ENCODE results near the gene TMEM51. TPM values are rescaled to one million over a fixed set of nuclear protein-coding genes. Genes with fewer than 3 reads are reported as not detected.
"Not testable (repeated sequence)": the region's sequence is repeated elsewhere in the genome, so short reads cannot be mapped to it uniquely, and the experiment has no call there.

TMEM51 gene
- total and polyA plus RNA-seq, 5 donors from 2014 or later, result not detected

GRCh38 chr1:15170071-15170470, 16.5 kb downstream of the TMEM51 start:
- no peaks in the 10 kb centered on the region for H3K9me3 Mint-ChIP-seq
- no peak overlapping the region for H3K4me3 Mint-ChIP-seq
- no peak overlapping the region for H3K27ac ChIP-seq (ENCODE audit: insufficient read depth, low read length, poor library complexity, severe bottlenecking)
- H3K36me3 ChIP-seq (ENCODE audit: control insufficient read depth, insufficient read depth, low read length), result no peaks in the 10 kb centered on the region
- no peaks in the 10 kb centered on the region for H3K9me3 ChIP-seq (ENCODE audit: control insufficient read depth in 2 of 2, low read length in 2 of 2)
- H3K27me3 ChIP-seq (ENCODE audit: control insufficient read depth, insufficient read depth, low read length), result peaks cover 2% of the 10 kb centered on the region
- no peak overlapping the region for H3K4me3 ChIP-seq (ENCODE audit: low read depth, low read length)
- H3K27me3 Mint-ChIP-seq, result peaks cover 14% of the 10 kb centered on the region
- H3K4me1 Mint-ChIP-seq, result no peaks in the 10 kb centered on the region
- H3K4me1 ChIP-seq (ENCODE audit: control insufficient read depth, insufficient read depth, low read length, poor library complexity, severe bottlenecking), result no peaks in the 10 kb centered on the region
- DNase-seq (no peak), ATAC-seq (ENCODE audit: low read depth in 2 of 2) (no peak)
- H3K36me3 Mint-ChIP-seq, result no peaks in the 10 kb centered on the region
- H3K27ac Mint-ChIP-seq, result no peak overlapping the region

- peaks cover 2% of the 10 kb centered on the region for H3K27me3 ChIP-seq (ENCODE audit: control insufficient read depth, insufficient read depth, low read length)
- peaks cover 14% of the 10 kb centered on the region for H3K27me3 Mint-ChIP-seq
- no peaks in the 10 kb centered on the region for H3K9me3 Mint-ChIP-seq
- H3K9me3 ChIP-seq (ENCODE audit: control insufficient read depth in 2 of 2, low read length in 2 of 2), result no peaks in the 10 kb centered on the region
- H3K36me3 Mint-ChIP-seq, result no peaks in the 10 kb centered on the region
- H3K27ac Mint-ChIP-seq, result no peak overlapping the region
- H3K4me1 Mint-ChIP-seq, result no peaks in the 10 kb centered on the region
- no peak overlapping the region for H3K4me3 ChIP-seq (ENCODE audit: low read depth, low read length)
- no peaks in the 10 kb centered on the region for H3K4me1 ChIP-seq (ENCODE audit: control insufficient read depth, insufficient read depth, low read length, poor library complexity, severe bottlenecking)
- DNase-seq (no peak), ATAC-seq (ENCODE audit: low read depth in 2 of 2) (no peak)
- no peak overlapping the region for H3K27ac ChIP-seq (ENCODE audit: insufficient read depth, low read length, poor library complexity, severe bottlenecking)
- H3K4me3 Mint-ChIP-seq, result no peak overlapping the region
- no peaks in the 10 kb centered on the region for H3K36me3 ChIP-seq (ENCODE audit: control insufficient read depth, insufficient read depth, low read length)
Observed at GRCh38 chr1:15171271-15171908, 17.8 kb downstream of the TMEM51 start.

- ATAC-seq (ENCODE audit: low read depth in 2 of 2) (no peak), DNase-seq (no peak)
- no peaks in the 10 kb centered on the region for H3K36me3 ChIP-seq (ENCODE audit: control insufficient read depth, insufficient read depth, low read length)
- no peak overlapping the region for H3K27ac Mint-ChIP-seq
- no peaks in the 10 kb centered on the region for H3K36me3 Mint-ChIP-seq
- no peak overlapping the region for H3K4me3 Mint-ChIP-seq
- no peaks in the 10 kb centered on the region for H3K9me3 Mint-ChIP-seq
- no peaks in the 10 kb centered on the region for H3K4me1 Mint-ChIP-seq
- H3K4me3 ChIP-seq (ENCODE audit: low read depth, low read length), result no peak overlapping the region
- H3K27ac ChIP-seq (ENCODE audit: insufficient read depth, low read length, poor library complexity, severe bottlenecking), result no peak overlapping the region
- peaks cover 4% of the 10 kb centered on the region for H3K27me3 ChIP-seq (ENCODE audit: control insufficient read depth, insufficient read depth, low read length)
- H3K9me3 ChIP-seq (ENCODE audit: control insufficient read depth in 2 of 2, low read length in 2 of 2), result no peaks in the 10 kb centered on the region
- H3K27me3 Mint-ChIP-seq, result peaks cover 11% of the 10 kb centered on the region
- no peaks in the 10 kb centered on the region for H3K4me1 ChIP-seq (ENCODE audit: control insufficient read depth, insufficient read depth, low read length, poor library complexity, severe bottlenecking)
Observed at GRCh38 chr1:15172405-15173259, 19.1 kb downstream of the TMEM51 start.

DNA sequence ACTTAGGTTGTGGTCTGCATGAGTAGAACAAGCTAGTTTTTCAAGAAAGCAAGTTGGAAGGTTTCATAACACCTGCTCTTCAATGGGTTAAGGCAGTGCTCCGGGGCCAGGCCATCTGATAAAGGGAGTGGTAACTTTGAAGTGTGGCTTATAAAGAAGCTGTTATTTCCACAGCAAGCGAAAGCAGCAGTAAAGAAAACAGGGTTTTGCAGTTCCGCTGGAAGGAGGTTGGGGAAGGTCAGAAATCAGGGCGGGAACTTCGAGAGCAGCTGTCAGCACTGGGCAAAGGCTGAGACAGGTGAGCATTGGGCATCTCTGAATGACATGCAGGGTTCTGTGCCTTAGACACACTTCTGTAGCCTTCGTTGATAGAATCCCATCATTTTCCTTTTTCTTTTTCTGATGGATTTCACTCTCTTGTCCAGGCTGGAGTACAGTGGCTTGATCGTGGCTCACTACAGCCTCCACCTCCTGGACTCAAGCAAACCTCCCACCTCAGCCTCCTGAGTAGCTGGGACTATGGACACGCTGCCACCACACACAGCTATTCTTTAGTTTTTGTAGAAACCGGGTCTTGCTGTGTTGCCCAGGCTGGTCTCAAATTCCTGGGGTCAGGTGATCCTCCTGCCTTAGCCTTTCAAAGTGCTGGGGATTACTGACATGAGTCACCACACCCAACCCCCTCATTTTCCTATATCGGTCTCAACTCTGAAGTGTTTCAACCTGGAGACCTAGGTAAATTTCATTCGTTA, 20.5 kb downstream of the TMEM51 start:
- Mint-ChIP-seq H3K27ac (peak overlapping the region in 1 of 3 donors; percentile 62), H3K4me3 (no peak overlapping the region), H3K36me3 (no peaks in the 10 kb centered on the region), H3K4me1 (no peaks in the 10 kb centered on the region), H3K9me3 (no peaks in the 10 kb centered on the region), H3K27me3 (peaks cover 14% of the 10 kb centered on the region)
- Histone ChIP-seq H3K36me3 (ENCODE audit: control insufficient read depth, insufficient read depth, low read length) (no peaks in the 10 kb centered on the region), H3K9me3 (ENCODE audit: control insufficient read depth in 2 of 2, low read length in 2 of 2) (no peaks in the 10 kb centered on the region), H3K4me1 (ENCODE audit: control insufficient read depth, insufficient read depth, low read length, poor library complexity, severe bottlenecking) (no peaks in the 10 kb centered on the region), H3K27ac (ENCODE audit: insufficient read depth, low read length, poor library complexity, severe bottlenecking) (no peak overlapping the region), H3K4me3 (ENCODE audit: low read depth, low read length) (no peak overlapping the region), H3K27me3 (ENCODE audit: control insufficient read depth, insufficient read depth, low read length) (peaks cover 4% of the 10 kb centered on the region)
- ATAC-seq (ENCODE audit: low read depth in 2 of 2) (no peak), DNase-seq (no peak)

GRCh38 chr1:15174615-15174983, 21.1 kb downstream of the TMEM51 start:
- Mint-ChIP-seq H3K36me3 (no peaks in the 10 kb centered on the region), H3K27ac (no peak overlapping the region), H3K9me3 (no peaks in the 10 kb centered on the region), H3K4me3 (no peak overlapping the region), H3K4me1 (no peaks in the 10 kb centered on the region), H3K27me3 (peaks cover 11% of the 10 kb centered on the region)
- no peak overlapping the region for H3K27ac ChIP-seq (ENCODE audit: insufficient read depth, low read length, poor library complexity, severe bottlenecking)
- H3K9me3 ChIP-seq (ENCODE audit: control insufficient read depth in 2 of 2, low read length in 2 of 2), result no peaks in the 10 kb centered on the region
- H3K4me1 ChIP-seq (ENCODE audit: control insufficient read depth, insufficient read depth, low read length, poor library complexity, severe bottlenecking), result no peaks in the 10 kb centered on the region
- H3K36me3 ChIP-seq (ENCODE audit: control insufficient read depth, insufficient read depth, low read length), result no peaks in the 10 kb centered on the region
- no peak for DNase-seq
- H3K4me3 ChIP-seq (ENCODE audit: low read depth, low read length), result no peak overlapping the region
- ATAC-seq (ENCODE audit: low read depth in 2 of 2), result no peak
- peaks cover 7% of the 10 kb centered on the region for H3K27me3 ChIP-seq (ENCODE audit: control insufficient read depth, insufficient read depth, low read length)

DNA sequence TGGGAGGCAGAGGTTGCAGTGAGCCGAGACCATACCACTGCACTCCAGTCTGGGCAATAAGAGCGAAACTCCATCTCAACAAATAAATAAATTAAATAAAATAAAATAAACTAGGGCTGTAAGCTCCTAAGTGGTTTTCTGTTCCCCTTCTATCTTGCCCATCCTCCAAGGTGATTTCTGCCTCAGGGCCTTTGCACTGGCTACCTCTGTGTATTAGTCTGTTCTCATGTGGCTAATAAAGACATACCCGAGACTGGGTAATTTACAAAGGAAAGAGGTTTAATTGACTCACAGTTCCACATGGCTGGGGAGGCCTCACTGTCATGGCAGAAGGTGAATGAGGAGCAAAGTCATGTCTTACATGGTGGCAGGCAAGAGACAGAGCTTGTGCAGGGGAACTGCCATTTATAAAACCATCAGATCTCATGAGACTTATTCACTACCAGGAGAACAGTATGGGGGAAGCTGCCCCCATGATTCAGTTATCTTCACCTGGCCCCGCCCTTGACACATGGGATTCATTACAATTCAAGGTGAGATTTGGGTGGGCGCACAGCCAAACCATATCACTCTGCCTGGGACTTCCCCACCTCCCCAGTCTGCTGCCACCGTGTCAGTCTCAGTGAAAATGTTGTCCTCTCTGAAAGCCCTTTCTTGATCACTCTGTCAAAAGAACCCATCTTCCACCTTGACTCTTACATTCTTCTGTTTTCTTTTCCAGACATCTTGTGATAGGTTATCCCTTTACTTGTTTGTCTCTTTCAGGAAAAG, 22.0 kb downstream of the TMEM51 start:
- H3K36me3 Mint-ChIP-seq; H3K4me1 Mint-ChIP-seq; H3K4me1 ChIP-seq (ENCODE audit: control insufficient read depth, insufficient read depth, low read length, poor library complexity, severe bottlenecking); ATAC-seq (ENCODE audit: low read depth in 2 of 2); H3K27me3 ChIP-seq (ENCODE audit: control insufficient read depth, insufficient read depth, low read length); H3K4me3 Mint-ChIP-seq; H3K9me3 Mint-ChIP-seq; H3K4me3 ChIP-seq (ENCODE audit: low read depth, low read length); H3K9me3 ChIP-seq (ENCODE audit: control insufficient read depth in 2 of 2, low read length in 2 of 2); H3K36me3 ChIP-seq (ENCODE audit: control insufficient read depth, insufficient read depth, low read length); H3K27me3 Mint-ChIP-seq; H3K27ac ChIP-seq (ENCODE audit: insufficient read depth, low read length, poor library complexity, severe bottlenecking); DNase-seq: not testable (repeated sequence)
- peak overlapping the region in 1 of 3 donors; percentile 11 for H3K27ac Mint-ChIP-seq

DNA sequence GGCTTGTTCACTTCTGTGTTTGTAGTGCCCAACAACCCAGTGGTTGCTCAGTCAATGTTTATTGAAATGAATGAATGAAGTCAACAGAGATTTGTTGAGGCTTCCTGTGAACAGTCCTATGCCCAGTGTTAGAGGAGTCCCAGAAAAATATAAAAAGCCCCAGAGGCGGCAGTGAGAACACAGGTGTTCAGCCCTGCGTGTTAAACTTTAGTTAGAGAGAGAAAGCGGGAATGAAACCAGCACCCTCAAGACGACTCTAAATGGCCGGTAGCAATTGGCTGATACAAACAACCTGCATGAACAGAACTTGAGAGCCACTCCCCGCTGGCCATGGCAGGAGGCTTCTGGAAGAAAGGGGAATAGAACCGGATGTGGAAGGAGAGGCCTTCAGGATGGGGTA, 22.6 kb downstream of the TMEM51 start:
- no peak overlapping the region for H3K27ac Mint-ChIP-seq
- Histone ChIP-seq H3K4me3 (ENCODE audit: low read depth, low read length) (no peak overlapping the region), H3K27ac (ENCODE audit: insufficient read depth, low read length, poor library complexity, severe bottlenecking) (no peak overlapping the region), H3K36me3 (ENCODE audit: control insufficient read depth, insufficient read depth, low read length) (no peaks in the 10 kb centered on the region), H3K9me3 (ENCODE audit: control insufficient read depth in 2 of 2, low read length in 2 of 2) (no peaks in the 10 kb centered on the region), H3K4me1 (ENCODE audit: control insufficient read depth, insufficient read depth, low read length, poor library complexity, severe bottlenecking) (no peaks in the 10 kb centered on the region), H3K27me3 (ENCODE audit: control insufficient read depth, insufficient read depth, low read length) (peaks cover 7% of the 10 kb centered on the region)
- H3K4me3 Mint-ChIP-seq, result no peak overlapping the region
- no peaks in the 10 kb centered on the region for H3K9me3 Mint-ChIP-seq
- H3K27me3 Mint-ChIP-seq, result peaks cover 6% of the 10 kb centered on the region
- ATAC-seq (ENCODE audit: low read depth in 2 of 2) (no peak), DNase-seq (no peak)
- no peaks in the 10 kb centered on the region for H3K36me3 Mint-ChIP-seq
- H3K4me1 Mint-ChIP-seq, result peaks cover 0 to 2% (median 0%) of the 10 kb centered on the region in 4 donors

Data from CD4-positive, CD25-positive, alpha-beta regulatory T cell (primary cell).